ENCODE results near the gene COL4A3.
"Not testable (repeated sequence)": the region's sequence is repeated elsewhere in the genome, so short reads cannot be mapped to it uniquely, and the experiment has no call there.

Gene COL4A3

DNA sequence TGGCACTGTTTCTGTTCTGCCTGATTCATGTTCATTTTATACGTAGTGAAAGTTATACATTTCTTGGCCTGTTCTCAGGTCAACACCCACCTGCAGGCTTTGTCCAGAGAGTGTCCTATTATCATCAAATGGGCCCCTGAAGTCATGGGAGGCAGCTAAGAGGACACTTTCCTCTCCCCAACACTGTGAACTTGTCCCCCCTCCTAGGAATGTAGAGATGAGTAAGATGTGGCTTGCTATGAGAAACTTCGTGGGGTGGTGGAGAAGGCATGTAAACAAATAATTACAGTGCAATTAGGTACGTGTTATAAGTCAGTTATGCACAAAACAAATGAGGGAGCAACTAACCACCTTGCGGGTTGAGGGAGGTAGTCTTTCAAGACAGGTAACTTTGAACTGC lies 57.9 kb downstream of the COL4A3 start:
- no peak overlapping the region for H3K4me3 ChIP-seq
- TF ChIP-seq, protein P1, sequence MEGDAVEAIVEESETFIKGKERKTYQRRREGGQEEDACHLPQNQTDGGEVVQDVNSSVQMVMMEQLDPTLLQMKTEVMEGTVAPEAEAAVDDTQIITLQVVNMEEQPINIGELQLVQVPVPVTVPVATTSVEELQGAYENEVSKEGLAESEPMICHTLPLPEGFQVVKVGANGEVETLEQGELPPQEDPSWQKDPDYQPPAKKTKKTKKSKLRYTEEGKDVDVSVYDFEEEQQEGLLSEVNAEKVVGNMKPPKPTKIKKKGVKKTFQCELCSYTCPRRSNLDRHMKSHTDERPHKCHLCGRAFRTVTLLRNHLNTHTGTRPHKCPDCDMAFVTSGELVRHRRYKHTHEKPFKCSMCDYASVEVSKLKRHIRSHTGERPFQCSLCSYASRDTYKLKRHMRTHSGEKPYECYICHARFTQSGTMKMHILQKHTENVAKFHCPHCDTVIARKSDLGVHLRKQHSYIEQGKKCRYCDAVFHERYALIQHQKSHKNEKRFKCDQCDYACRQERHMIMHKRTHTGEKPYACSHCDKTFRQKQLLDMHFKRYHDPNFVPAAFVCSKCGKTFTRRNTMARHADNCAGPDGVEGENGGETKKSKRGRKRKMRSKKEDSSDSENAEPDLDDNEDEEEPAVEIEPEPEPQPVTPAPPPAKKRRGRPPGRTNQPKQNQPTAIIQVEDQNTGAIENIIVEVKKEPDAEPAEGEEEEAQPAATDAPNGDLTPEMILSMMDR (IDR thresholded peaks at IDR 0.05) = no peak
- DNase-seq (ENCODE audit: low spot score) = no peak
- no peak overlapping the region for H3K27ac ChIP-seq

DNA sequence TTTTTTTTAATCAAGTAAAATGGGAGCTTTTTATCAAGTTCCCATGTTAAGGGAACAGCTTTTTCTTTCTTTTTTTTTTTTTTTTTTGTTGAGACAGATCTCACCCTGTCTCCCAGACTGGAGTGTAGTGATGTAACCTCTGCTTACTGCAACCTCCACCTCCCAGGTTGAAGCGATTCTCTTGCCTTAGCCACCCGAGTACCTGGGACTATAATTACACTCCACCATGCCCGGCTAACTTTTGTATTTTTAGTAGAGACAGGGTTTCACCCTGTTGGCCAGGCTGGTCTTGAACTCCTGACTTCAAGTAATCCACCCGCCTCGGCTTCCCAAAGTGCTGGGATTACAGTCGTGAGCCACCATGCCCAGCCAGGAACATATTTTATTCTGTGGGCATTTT lies 61.2 kb downstream of the COL4A3 start:
- not testable (repeated sequence) for DNase-seq (ENCODE audit: low spot score); H3K4me3 ChIP-seq; H3K27ac ChIP-seq

DNA sequence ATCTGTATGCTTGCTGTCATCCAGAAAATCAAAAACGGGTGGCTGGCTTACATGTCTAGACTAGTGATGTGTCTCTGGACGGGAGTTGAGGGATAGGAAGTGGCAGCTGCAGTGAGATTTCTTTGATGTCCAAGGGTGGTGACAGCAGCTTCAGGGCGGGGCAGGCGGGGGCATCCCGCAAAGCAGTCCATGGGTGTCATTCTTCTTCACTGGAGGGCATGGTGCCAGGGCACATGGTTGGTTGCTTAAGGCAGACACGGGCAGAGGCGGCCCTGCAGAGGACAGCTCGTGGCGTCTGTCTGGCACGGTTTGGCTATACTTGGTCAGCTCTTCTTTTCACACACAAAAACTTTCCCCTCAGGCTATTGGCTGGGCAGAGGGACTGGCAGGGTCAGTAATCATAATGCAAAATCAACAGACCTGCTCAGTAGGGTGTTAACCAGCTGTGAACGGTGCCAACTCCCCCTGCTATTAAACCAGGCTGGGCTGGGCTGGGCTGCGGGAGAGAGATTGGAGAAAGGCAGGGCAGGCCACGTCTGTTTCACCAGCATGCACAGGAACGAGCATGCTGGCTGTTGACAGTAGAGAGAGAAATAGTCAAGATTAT lies 63.7 kb downstream of the COL4A3 start:
- TF ChIP-seq, protein P1 (IDR thresholded peaks at IDR 0.05) = no peak
- Histone ChIP-seq H3K4me3 (peak overlapping the region; percentile 34), H3K27ac (no peak overlapping the region)
- no peak for DNase-seq (ENCODE audit: low spot score)

DNA sequence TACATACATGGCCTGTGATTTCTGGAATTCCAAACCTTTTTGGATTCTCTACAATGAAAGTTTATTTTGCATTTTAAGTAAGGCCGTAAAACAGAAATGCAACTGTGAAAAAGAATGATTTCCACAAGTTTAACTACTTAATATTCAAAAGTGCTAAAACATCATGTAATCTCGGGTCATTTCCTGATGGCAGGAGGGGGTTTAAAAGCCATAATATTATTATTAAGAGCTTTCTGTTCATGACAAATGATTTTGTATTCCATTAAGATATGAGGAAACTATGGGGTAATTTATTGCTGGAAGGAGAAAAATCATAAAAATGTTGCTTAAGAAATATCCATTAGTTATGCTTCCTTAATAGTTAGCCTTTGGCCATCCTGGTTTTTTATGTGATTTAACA lies 65.7 kb downstream of the COL4A3 start:
- TF ChIP-seq, protein P1 (IDR thresholded peaks at IDR 0.05) = no peak
- Histone ChIP-seq H3K4me3 (no peak overlapping the region), H3K27ac (no peak overlapping the region)
- no peak for DNase-seq (ENCODE audit: low spot score)

DNA sequence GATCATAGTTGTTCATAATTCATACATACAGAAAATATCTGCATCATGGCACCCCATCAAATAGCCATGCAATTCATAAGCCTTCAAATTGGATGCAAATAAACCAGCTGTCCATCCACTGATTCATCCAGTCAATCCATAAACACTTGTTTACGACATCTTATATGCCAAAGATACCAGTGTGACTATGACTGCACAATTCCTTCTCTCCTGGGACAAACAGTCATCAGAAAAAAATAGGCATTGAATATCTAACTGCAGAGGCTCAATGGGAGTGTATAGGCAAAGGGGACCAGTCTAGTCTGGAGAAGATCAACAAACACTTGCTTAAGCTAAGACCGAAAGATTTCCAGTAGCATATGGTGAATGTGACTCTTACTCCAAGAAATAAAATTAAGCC lies 70.0 kb downstream of the COL4A3 start:
- no peak for DNase-seq (ENCODE audit: low spot score)
- TF ChIP-seq, protein P1 (IDR thresholded peaks at IDR 0.05) = no peak
- Histone ChIP-seq H3K4me3 (no peak overlapping the region), H3K27ac (no peak overlapping the region)

DNA sequence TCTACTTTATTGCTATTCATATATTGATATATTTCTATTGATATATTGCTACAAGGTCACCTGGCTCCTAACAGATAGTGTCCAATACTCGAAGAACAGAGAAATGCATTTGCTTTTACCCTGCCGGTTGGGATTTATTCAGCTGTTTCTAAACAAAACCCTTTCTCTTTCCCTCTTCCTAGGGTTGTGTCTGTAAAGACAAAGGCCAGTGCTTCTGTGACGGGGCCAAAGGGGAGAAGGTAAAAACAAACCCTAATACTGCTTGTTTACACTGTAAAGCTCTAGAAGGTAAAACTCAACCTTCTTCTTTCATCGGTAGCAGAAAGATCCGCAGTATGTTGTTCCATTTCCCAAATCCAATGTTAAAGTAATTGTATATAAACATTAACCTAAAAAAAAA lies 73.4 kb downstream of the COL4A3 start:
- no peak overlapping the region for H3K4me3 ChIP-seq
- H3K27ac ChIP-seq = no peak overlapping the region
- no peak for DNase-seq (ENCODE audit: low spot score)
- TF ChIP-seq, protein P1 (IDR thresholded peaks at IDR 0.05) = no peak

DNA sequence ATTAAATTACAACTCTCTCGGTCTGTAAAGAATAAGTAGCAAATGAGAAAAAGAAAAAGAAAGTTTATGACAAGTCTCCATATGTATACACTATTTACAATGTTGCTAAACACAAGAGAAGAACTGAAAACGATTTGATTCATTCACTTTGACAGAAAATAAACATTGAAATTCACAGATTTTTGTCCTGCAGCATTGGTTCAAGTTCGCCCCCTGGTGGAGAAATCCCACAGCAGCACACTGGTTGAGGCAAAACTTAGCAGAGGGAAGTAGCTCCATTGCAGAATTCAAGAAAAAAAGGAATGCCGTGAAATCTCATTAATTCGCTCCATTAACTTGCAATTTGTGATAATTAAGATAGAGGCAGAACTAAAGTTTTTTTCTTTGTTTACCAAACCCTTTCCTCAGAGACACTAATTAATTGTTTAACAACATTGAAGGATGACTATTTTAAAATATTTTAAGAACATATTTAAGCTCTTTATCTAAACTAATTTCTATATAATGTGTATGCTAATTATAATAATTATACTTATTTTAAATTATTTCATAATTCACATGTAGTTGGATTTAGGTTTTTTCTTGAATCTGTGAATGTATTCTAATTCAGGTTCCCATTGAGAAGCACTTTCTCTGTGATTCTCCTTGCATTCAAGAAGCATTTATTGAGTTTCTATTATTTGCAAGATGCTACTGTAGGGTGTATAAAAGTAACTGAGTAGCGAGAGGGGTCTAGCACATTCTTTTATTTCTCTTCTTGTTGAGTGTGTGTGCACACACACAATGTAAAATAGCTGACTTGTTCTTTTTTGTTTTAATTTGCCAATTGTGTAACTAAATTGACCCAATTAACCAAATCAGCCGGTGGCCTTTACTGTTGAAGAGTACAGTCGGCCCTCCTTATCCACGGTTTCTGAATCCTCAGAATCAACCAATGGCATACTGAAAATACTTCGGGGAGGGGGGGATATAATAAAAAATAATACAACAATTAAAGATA lies 74.1 kb downstream of the COL4A3 start:
- no peak for DNase-seq (ENCODE audit: low spot score)
- Histone ChIP-seq H3K27ac (no peak overlapping the region), H3K4me3 (no peak overlapping the region)
- TF ChIP-seq, protein P1 (IDR thresholded peaks at IDR 0.05) = peak; percentile 80

Measured in coronary artery (tissue), 2 donors.